Right ventricle myocardium inferior (tissue), 1 donor: Measurements from ENCODE around the gene NCLN. TPM values are rescaled to one million over a fixed set of nuclear protein-coding genes. Genes with fewer than 3 reads are reported as not detected.
"Not testable (repeated sequence)": the region's sequence is repeated elsewhere in the genome, so short reads cannot be mapped to it uniquely, and the experiment has no call there.

Experiments used
- ATAC-seq: fragments of 200-7000 bp; cut with Tn5 transposase; one replicate; pipeline ENCODE4 v1.9.1; 2020; ENCODE audit warnings: mild to moderate bottlenecking, moderate library complexity
- DNase-seq: peaks from one replicate; pipeline ENCODE4 v3.0.0; 2021; ENCODE audit errors: missing footprints
- intact Hi-C: fragments of 100-400 bp; cut with DNase I; formaldehyde crosslinking; loops from one replicate; pipeline ENCODE4 v1.11.0; 2022
- total RNA-seq: library from RNA; stranded (reverse); fragmentation: NEBNext Ultra II Directional; extraction: Animal tissue kit (Norgen Biotek cat#: 25700); gene quantifications from one replicate; pipeline ENCODE4 v1.2.1, GENCODE V29; 2021
- donor health status: DM: no; HTN: yes; CAD: no; lungs with severe emphysema.

The NCLN gene
- total RNA-seq, 1 donor from 2014 or later, result 23.7 TPM

GRCh38 chr19:3153286-3154230 is 32.2 kb upstream of the NCLN start:
- DNase-seq (no peak), ATAC-seq (no peak)
- intact Hi-C loops, result no loop called here

- DNase-seq, intact Hi-C loops, ATAC-seq: not testable (repeated sequence)
Observed at GRCh38 chr19:3154447-3154846, 31.3 kb upstream of the NCLN start.

- ATAC-seq (peak; percentile 56), DNase-seq (peak; percentile 83)
- intact Hi-C loops, result no loop called here
Observed at GRCh38 chr19:3154957-3155736, 30.6 kb upstream of the NCLN start.

GRCh38 chr19:3157096-3157845 is 28.5 kb upstream of the NCLN start:
- intact Hi-C loops, result no loop called here
- DNase-seq, result no peak
- no peak for ATAC-seq

GRCh38 chr19:3159565-3159964 is 26.2 kb upstream of the NCLN start:
- DNase-seq (no peak), ATAC-seq (no peak)
- intact Hi-C loops, result no loop called here

- intact Hi-C loops, result loop anchor here (5.0 kb wide), 2 partner anchors 33 to 208 kb away; no protein-coding TSS in a partner anchor
- ATAC-seq (no peak), DNase-seq (no peak)
Observed at GRCh38 chr19:3160219-3160618, 25.5 kb upstream of the NCLN start.

- ATAC-seq (no peak), DNase-seq (no peak)
- intact Hi-C loops, result loop anchor here (5.0 kb wide), 2 partner anchors 34 to 209 kb away; no protein-coding TSS in a partner anchor
Observed at GRCh38 chr19:3161453-3161852, 24.3 kb upstream of the NCLN start.

GRCh38 chr19:3162418-3163229 is 23.1 kb upstream of the NCLN start:
- DNase-seq, result no peak
- no peak for ATAC-seq
- intact Hi-C loops, result loop anchor here (1.0 to 5.0 kb wide), 5 partner anchors 35 to 275 kb away; no protein-coding TSS in a partner anchor

- DNase-seq (peak; percentile 90), ATAC-seq (peak; percentile 82)
- intact Hi-C loops, result loop anchor here (1.0 to 5.0 kb wide), 5 partner anchors 36 to 276 kb away; no protein-coding TSS in a partner anchor
Observed at GRCh38 chr19:3163230-3163886, 22.4 kb upstream of the NCLN start.

GRCh38 chr19:3163943-3164342 is 21.8 kb upstream of the NCLN start:
- ATAC-seq (no peak), DNase-seq (no peak)
- intact Hi-C loops, result loop anchor here (1.0 to 5.0 kb wide), 5 partner anchors 37 to 277 kb away; no protein-coding TSS in a partner anchor

GRCh38 chr19:3167533-3168272 is 18.0 kb upstream of the NCLN start:
- intact Hi-C loops, result no loop called here
- DNase-seq, result no peak
- ATAC-seq, result no peak

- ATAC-seq, result no peak
- intact Hi-C loops, result no loop called here
- DNase-seq, result no peak
Observed at GRCh38 chr19:3171894-3172672, 13.6 kb upstream of the NCLN start.

- DNase-seq, ATAC-seq, intact Hi-C loops: not testable (repeated sequence)
Observed at GRCh38 chr19:3172673-3173000, 13.1 kb upstream of the NCLN start.

- ATAC-seq, result no peak
- intact Hi-C loops, result no loop called here
- no peak for DNase-seq
Observed at GRCh38 chr19:3175781-3176714, 9.7 kb upstream of the NCLN start.
